GM21360 (cell line): Measurements from ENCODE around the gene DHRS9.

Source experiments
- ATAC-seq: cut with Tn5 transposase; IDR thresholded peaks from one replicate; pipeline ENCODE4 v1.9.1; 2021; ENCODE audit warnings: mild to moderate bottlenecking, moderate library complexity; ENCODE audit not compliant: unreplicated experiment

DHRS9 gene

GRCh38 chr2:169093535-169093934, 24.2 kb downstream of the DHRS9 start:
- no peak for ATAC-seq

DNA sequence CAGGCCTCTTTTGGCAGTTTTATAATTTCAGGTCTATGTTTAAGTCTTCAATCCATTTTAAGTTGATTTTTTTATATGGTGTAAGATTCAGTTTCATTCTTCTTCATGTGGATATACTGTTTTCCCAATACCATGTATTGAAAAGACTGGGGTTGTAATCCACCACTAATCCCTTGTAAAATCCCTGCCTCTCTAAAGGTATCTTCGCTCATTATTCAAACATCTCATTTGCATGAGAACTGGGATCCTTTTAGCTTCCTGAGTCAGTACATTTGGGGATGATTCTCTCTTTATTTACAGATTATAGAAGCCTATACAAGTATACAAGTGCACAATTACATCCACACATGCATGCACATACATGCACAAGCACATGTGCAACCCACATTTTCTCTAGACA, 25.3 kb downstream of the DHRS9 start:
- ATAC-seq = no peak

DNA sequence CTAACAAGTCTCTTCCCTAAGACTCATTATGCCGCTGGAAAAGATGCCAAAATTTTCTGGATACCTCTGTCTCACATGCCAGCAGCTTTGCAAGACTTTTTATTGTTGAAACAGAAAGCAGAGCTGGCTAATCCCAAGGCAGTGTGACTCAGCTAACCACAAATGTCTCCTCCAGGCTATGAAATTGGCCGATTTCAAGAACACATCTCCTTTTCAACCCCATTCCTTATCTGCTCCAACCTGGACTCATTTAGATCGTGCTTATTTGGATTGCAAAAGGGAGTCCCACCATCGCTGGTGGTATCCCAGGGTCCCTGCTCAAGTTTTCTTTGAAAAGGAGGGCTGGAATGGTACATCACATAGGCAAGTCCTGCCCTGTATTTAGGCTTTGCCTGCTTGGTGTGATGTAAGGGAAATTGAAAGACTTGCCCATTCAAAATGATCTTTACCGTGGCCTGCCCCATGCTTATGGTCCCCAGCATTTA, 26.3 kb downstream of the DHRS9 start:
- no peak for ATAC-seq

GRCh38 chr2:169104848-169105247, 35.5 kb downstream of the DHRS9 start:
- ATAC-seq = no peak

- no peak for ATAC-seq
Observed at GRCh38 chr2:169105476-169105875, 36.1 kb downstream of the DHRS9 start.

GRCh38 chr2:169106134-169106533, 36.8 kb downstream of the DHRS9 start:
- no peak for ATAC-seq

- ATAC-seq = no peak
Observed at GRCh38 chr2:169106563-169107545, 37.5 kb downstream of the DHRS9 start.

DNA sequence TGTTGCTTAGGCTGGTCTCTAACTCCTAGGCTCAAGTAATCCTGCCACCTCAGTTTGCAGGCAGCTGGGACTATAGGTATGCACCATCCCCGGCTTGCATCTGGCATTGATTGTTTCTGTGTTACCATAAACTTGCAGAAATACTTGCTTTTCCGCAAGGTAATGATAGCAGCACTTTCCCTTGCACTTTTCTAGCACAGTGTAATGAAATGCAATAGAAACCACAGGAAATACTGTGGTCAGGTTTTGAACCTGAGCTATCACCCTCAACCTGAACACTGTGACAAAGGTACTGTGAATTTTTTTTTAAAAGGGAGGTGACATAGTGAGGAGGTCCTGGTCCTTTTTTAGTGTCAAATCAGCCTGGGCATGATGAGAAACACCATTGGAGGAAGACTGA, 38.3 kb downstream of the DHRS9 start:
- peak; percentile 75 for ATAC-seq

GRCh38 chr2:169108099-169108884, 38.9 kb downstream of the DHRS9 start:
- ATAC-seq = no peak

- no peak for ATAC-seq
Observed at GRCh38 chr2:169109502-169110409, 40.4 kb downstream of the DHRS9 start.

- no peak for ATAC-seq
Observed at GRCh38 chr2:169110419-169110818, 41.1 kb downstream of the DHRS9 start.

DNA sequence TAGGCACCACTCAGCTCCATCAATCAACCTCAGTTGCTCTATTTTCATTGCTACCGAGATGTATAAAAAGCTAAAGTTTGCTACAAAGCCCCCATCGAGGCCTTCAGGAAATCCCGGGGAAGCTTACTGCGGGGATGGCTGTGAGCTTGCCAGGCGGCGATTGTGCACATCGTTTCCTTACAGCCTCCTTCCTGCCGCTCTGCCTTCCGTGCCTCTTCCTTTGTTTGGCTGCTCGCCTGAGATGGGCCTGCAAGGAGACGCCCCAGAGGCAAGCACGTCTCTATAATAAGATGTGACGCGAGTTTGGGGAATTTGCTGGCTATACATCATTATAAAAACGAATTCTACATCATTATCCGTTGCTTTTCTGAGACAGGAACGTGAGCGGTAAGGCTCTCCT, 41.6 kb downstream of the DHRS9 start:
- ATAC-seq = no peak

DNA sequence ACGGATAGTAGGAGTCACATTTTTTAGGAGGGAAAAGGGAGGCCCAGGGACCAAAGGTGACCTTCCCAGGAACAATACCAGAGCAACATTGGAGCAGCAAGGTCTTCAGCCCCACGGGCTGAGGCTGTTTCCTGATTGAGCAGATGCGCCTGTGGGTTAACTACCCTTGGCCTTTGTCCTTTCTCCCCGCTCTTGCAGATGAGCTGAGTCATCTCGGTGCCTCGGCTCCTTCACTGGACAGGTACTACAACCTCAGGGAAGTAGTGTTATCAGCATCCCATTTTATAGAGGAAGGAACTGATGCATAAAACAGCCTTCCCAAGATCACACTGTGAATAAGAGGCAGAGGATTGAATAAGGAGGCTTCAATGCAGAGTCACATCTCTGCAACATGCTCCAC, 43.5 kb downstream of the DHRS9 start:
- ATAC-seq = no peak

DNA sequence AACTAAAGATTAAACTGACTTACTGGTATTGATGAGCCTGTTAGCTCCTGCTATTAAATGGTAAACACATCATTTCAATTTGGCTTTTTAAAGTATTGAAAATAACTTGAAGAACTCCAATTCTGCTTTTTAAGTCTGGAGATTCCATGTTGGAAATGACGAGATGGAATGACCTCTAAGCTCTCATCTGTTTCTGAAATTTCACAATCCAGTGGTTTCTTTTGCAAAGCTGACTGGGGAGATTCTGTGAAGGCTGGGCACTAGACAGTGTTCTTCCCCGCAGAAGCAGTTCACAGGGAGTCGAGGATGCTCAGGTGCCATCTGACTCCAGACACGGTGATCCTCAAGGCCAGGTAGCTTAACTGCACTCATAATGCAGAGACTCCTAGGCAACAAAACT, 44.7 kb downstream of the DHRS9 start:
- no peak for ATAC-seq

DNA sequence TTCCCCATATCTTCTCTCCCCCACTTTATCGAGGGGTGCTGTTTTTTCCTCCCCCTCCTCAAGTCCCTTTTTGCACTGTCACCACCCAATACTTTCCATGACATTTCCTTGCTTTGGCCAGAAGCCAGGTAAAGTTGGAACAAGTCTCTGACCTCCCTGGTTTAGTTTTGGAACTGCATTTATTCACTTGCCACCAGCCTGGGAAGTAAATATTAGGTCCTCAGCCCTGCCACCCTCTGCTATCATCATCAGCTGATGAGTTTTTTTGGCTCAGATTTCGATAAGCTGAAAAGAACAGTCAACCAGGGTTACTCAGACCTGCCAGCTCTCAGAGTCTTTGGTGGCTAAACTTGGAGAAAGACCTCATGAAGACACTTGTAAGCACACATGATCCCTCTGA, 47.0 kb downstream of the DHRS9 start:
- no peak for ATAC-seq

GRCh38 chr2:169116993-169117392, 47.6 kb downstream of the DHRS9 start:
- no peak for ATAC-seq

DNA sequence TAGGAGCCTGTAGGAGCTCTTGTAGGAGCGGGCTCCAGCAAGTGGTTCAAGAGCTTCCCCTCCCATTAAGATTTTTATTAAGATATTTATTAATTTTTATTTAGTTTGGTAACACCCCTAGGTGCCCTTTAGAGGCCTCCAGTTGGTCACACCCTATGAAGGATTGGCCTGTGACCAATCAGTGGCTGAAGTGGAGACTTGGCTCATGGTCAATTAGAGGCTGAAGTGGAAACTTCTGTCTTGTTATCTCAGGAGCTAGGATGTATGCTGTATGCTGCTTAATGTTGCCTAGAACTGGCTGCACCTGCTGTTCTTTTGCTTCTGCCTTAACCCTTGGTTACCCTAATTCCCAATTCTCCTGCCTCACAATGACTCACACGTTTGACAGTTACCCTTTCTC, 48.7 kb downstream of the DHRS9 start:
- no peak for ATAC-seq

DNA sequence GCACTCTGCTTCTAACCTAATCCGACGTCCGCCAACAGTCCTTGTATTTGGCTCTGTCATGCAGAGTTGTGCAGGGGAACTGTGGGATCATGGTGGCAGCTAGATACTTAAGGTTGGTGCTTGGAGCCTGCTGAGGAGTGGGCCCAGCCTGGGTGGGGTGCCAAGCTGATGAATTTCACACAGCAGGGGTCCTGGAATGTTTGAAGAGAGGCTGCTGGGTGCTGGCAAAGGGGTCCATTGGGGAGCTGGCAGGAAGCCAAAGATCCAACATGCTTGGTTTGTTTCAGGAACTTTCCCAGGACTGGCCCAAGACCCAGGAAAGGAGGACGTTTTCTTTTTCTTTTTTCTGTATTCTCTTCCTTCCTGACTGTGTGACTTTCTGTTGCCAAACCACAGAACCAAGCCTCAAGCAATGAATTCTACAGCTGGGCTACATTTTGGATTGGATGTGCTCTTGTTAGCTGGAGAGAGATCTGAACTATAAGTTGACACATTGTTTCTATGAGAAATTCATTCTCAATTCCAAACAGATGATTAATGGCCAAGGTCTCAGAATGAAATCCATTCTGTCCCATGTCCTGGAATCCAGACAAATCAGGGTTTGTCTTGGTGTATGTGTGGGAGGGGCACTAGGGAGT, 49.9 kb downstream of the DHRS9 start:
- no peak for ATAC-seq

- ATAC-seq = no peak
Observed at GRCh38 chr2:169119851-169120250, 50.5 kb downstream of the DHRS9 start.

- no peak for ATAC-seq
Observed at GRCh38 chr2:169129703-169130243, 60.4 kb downstream of the DHRS9 start.
